Fibroblast of the aortic adventitia (primary cell): ENCODE data around the gene FBP1. TPM values are rescaled to one million over a fixed set of nuclear protein-coding genes. Genes with fewer than 3 reads are reported as not detected.

Experiments used
- DNase-seq: peaks from one replicate; pipeline ENCODE4 v3.0.0-alpha.2; 2010; ENCODE audit warnings: low read depth
- H3K4me3 ChIP-seq: 2 replicates; pipeline ENCODE4 v1.5.1; 2011; ENCODE audit warnings: low read depth, mild to moderate bottlenecking, control low read depth, low read length, moderate library complexity
- CTCF ChIP-seq: IDR thresholded peaks from 2 replicates; pipeline ENCODE4 v1.5.1; 2011; ENCODE audit warnings: mild to moderate bottlenecking, low read length, control low read depth, inconsistent platforms; ENCODE audit not compliant: insufficient read depth
- total RNA-seq: library from RNA; depleted of rRNA; stranded (reverse); fragments of >200 nt; gene quantifications from 2 replicates; pipeline ENCODE4 v1.2.3, GENCODE V29; 2012; ENCODE audit warnings: low replicate concordance

Gene FBP1
- total RNA-seq, 1 donor = not detected

GRCh38 chr9:94638335-94639060, 820 bp downstream of the FBP1 start:
- TF ChIP-seq CTCF = no peak
- no peak for DNase-seq
- no peak overlapping the region for H3K4me3 ChIP-seq

GRCh38 chr9:94632737-94633136, 6.6 kb downstream of the FBP1 start:
- no peak for TF ChIP-seq CTCF
- peak; percentile 72 for DNase-seq
- H3K4me3 ChIP-seq = no peak overlapping the region

GRCh38 chr9:94631599-94631998, 7.7 kb downstream of the FBP1 start:
- no peak overlapping the region for H3K4me3 ChIP-seq
- TF ChIP-seq CTCF = no peak
- no peak for DNase-seq

- H3K4me3 ChIP-seq = no peak overlapping the region
- no peak for DNase-seq
- TF ChIP-seq CTCF = no peak
Observed at GRCh38 chr9:94630833-94631232, 8.5 kb downstream of the FBP1 start.

GRCh38 chr9:94630281-94630680, 9.0 kb downstream of the FBP1 start:
- no peak for DNase-seq
- no peak overlapping the region for H3K4me3 ChIP-seq
- no peak for TF ChIP-seq CTCF

GRCh38 chr9:94627287-94627686, 12.0 kb downstream of the FBP1 start:
- TF ChIP-seq CTCF = no peak
- no peak for DNase-seq
- no peak overlapping the region for H3K4me3 ChIP-seq

- no peak overlapping the region for H3K4me3 ChIP-seq
- no peak for TF ChIP-seq CTCF
Observed at GRCh38 chr9:94625835-94626234, 13.5 kb downstream of the FBP1 start.

More at GRCh38 chr9:94625835-94626234, 13.5 kb downstream of the FBP1 start:
- DNase-seq = no peak
